Duodenal mucosa (tissue), 2 donors: ENCODE data around the gene GOLGA6C.
"Not testable (repeated sequence)": the region's sequence is repeated elsewhere in the genome, so short reads cannot be mapped to it uniquely, and the experiment has no call there.

Experiments used
- H3K27ac ChIP-seq: one replicate; pipeline ENCODE4 v1.7.0; 2013; ENCODE audit warnings: low read depth, low read length
- H3K27me3 ChIP-seq, 2 donors: one replicate each; pipeline ENCODE4 v1.7.0; 2013; ENCODE audit warnings: low read length in 2 of 2, control low read depth in 1 of 2; ENCODE audit not compliant: insufficient read depth in 2 of 2, control insufficient read depth in 1 of 2
- H3K36me3 ChIP-seq, 2 donors: one replicate each; pipeline ENCODE4 v1.7.0; 2013; ENCODE audit warnings: low read length in 2 of 2, control low read depth in 1 of 2; ENCODE audit not compliant: insufficient read depth in 2 of 2, control insufficient read depth in 1 of 2
- H3K4me1 ChIP-seq, 2 donors: one replicate each; pipeline ENCODE4 v1.7.0; 2013; ENCODE audit warnings: low read length in 2 of 2, control low read depth in 1 of 2; ENCODE audit not compliant: insufficient read depth in 2 of 2, control insufficient read depth in 1 of 2
- H3K4me3 ChIP-seq, 2 donors: one replicate each; pipeline ENCODE4 v1.7.0; 2013; ENCODE audit warnings: low read length in 2 of 2, low read depth in 1 of 2
- H3K9ac ChIP-seq, 2 donors: one replicate each; pipeline ENCODE4 v1.7.0; 2013; ENCODE audit warnings: low read length in 2 of 2, low read depth in 1 of 2
- H3K9me3 ChIP-seq, 2 donors: one replicate each; pipeline ENCODE4 v1.7.0; 2013; ENCODE audit warnings: low read length in 2 of 2, control low read depth in 1 of 2; ENCODE audit not compliant: control insufficient read depth in 1 of 2

Gene GOLGA6C

DNA sequence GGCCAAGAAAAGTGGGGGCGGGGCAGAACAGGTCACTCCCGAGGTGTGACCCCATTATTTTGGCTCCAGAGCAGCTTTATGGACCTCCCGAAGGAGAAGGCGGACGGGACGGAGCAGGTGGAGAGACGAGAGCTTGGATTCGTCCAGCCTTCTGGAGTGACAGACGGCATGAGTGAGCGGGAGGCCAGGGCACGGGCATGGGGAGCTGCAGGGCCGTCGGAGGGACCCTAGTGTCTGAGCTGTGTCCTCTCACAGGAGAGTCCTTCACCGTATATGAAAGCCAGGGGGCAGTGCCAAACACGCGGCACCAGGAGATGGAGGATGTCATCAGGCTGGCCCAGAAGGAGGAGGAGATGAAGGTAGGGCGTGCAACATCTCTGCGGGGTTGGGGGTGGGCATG lies 35.5 kb downstream of the GOLGA6C start:
- not testable (repeated sequence) for H3K9me3 ChIP-seq

GRCh38 chr15:75298541-75299310 lies 40.6 kb downstream of the GOLGA6C start:
- not testable (repeated sequence) for H3K36me3 ChIP-seq, H3K4me1 ChIP-seq, H3K9ac ChIP-seq, H3K27me3 ChIP-seq, H3K27ac ChIP-seq, H3K4me3 ChIP-seq, H3K9me3 ChIP-seq

More for the DNA sequence above, 35.5 kb downstream of the GOLGA6C start:
- not testable (repeated sequence) for H3K36me3 ChIP-seq, H3K4me3 ChIP-seq, H3K27ac ChIP-seq, H3K27me3 ChIP-seq, H3K9ac ChIP-seq, H3K4me1 ChIP-seq

- H3K9ac ChIP-seq, H3K36me3 ChIP-seq, H3K4me3 ChIP-seq, H3K4me1 ChIP-seq, H3K9me3 ChIP-seq, H3K27me3 ChIP-seq, H3K27ac ChIP-seq: not testable (repeated sequence)
These were observed 41.2 kb downstream of the GOLGA6C start for GRCh38 chr15:75299311-75299688.

GRCh38 chr15:75300026-75300425 lies 41.9 kb downstream of the GOLGA6C start:
- H3K9ac ChIP-seq, H3K36me3 ChIP-seq, H3K9me3 ChIP-seq, H3K27ac ChIP-seq, H3K4me1 ChIP-seq, H3K27me3 ChIP-seq, H3K4me3 ChIP-seq: not testable (repeated sequence)

DNA sequence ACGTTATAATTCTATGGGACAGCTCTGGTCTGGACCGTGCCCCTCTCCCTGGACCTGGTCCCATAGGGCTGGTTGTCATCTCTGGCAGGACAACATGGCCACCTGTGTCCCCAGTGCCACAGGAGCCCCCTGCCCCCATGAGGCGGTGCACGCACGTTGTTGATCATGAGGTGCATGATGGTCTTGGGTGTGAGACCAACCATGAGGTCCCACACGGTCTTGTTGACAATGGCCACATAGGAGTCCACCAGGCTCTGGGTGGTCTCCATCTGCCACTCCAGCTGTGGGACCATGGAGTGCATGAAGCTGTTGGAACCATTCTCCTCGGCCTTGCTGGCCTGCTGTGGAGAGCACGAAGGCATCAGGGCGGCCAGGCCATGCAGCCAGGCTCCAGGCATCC lies 44.2 kb downstream of the GOLGA6C start:
- H3K27me3 ChIP-seq: peaks cover 0 to 6% of the 10 kb centered on the region in 2 donors
- H3K4me1 ChIP-seq: no peaks in the 10 kb centered on the region
- no peak overlapping the region for H3K27ac ChIP-seq
- no peaks in the 10 kb centered on the region for H3K9me3 ChIP-seq
- H3K4me3 ChIP-seq: no peak overlapping the region
- no peaks in the 10 kb centered on the region for H3K36me3 ChIP-seq
- H3K9ac ChIP-seq: no peak overlapping the region

DNA sequence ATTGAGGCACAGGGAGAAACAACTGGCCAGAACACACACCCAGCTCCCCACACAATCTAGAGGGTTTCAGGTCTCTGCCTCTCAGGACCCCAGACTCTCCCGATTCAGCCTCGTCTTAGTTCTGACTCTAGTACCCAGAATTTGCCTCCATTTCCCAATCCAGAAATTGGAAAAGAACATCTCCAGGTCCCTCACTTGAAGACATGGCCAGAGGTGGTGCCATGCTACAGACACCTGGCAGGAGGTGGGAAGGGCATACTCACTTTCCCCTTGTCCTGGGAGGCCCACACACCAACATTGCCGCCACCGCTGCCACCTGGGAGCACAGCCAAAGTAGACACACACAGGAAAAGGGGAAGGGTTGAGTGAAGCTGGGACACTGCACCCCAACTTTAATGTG lies 44.6 kb downstream of the GOLGA6C start:
- not testable (repeated sequence) for H3K9me3 ChIP-seq, H3K36me3 ChIP-seq, H3K4me1 ChIP-seq, H3K27ac ChIP-seq, H3K4me3 ChIP-seq, H3K27me3 ChIP-seq, H3K9ac ChIP-seq

- Histone ChIP-seq H3K4me3 (no peak overlapping the region), H3K27me3 (peaks cover 0 to 6% of the 10 kb centered on the region in 2 donors), H3K9me3 (no peaks in the 10 kb centered on the region), H3K36me3 (no peaks in the 10 kb centered on the region), H3K27ac (no peak overlapping the region), H3K9ac (no peak overlapping the region), H3K4me1 (no peaks in the 10 kb centered on the region)
These were observed 48.1 kb downstream of the GOLGA6C start for GRCh38 chr15:75306188-75306587.

- Histone ChIP-seq H3K9me3 (no peaks in the 10 kb centered on the region), H3K4me1 (no peaks in the 10 kb centered on the region), H3K27me3 (peaks cover 0 to 6% of the 10 kb centered on the region in 2 donors), H3K9ac (no peak overlapping the region), H3K27ac (no peak overlapping the region), H3K36me3 (no peaks in the 10 kb centered on the region), H3K4me3 (no peak overlapping the region)
These were observed 49.8 kb downstream of the GOLGA6C start for GRCh38 chr15:75307778-75308390.

DNA sequence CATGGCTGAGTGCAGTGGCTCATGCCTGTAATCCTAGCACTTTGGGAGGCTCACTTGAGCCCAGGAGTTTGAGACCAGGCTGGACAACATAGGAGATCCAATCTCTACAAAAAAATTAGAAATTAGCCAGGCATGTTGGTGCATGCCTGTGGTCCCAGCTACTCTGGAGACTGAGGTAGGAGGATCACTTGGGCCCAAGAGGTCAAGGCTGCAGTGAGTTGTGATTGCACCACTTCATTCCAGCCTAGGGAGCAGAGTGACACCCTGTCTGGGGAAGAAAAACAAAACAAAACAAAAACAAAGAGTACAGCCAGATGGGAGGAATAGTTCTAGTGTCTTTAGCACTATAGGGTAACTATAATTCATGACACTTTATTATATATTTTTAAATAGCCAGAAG lies 51.6 kb downstream of the GOLGA6C start:
- Histone ChIP-seq H3K36me3 (no peaks in the 10 kb centered on the region), H3K27ac (no peak overlapping the region), H3K9ac (no peak overlapping the region), H3K27me3 (peaks cover 0 to under 1% of the 10 kb centered on the region in 2 donors), H3K4me3 (no peak overlapping the region), H3K9me3 (no peaks in the 10 kb centered on the region), H3K4me1 (no peaks in the 10 kb centered on the region)

GRCh38 chr15:75312548-75312947 lies 54.4 kb downstream of the GOLGA6C start:
- H3K4me3 ChIP-seq: not testable (repeated sequence)

More at GRCh38 chr15:75312548-75312947, 54.4 kb downstream of the GOLGA6C start:
- not testable (repeated sequence) for H3K27ac ChIP-seq, H3K27me3 ChIP-seq, H3K9ac ChIP-seq, H3K9me3 ChIP-seq, H3K36me3 ChIP-seq, H3K4me1 ChIP-seq
